GM19397 (cell line): ENCODE data around the gene RMI1.
"Not testable (repeated sequence)": the region's sequence is repeated elsewhere in the genome, so short reads cannot be mapped to it uniquely, and the experiment has no call there.

ENCODE experiments used
- ATAC-seq: cut with Tn5 transposase; IDR thresholded peaks from one replicate; pipeline ENCODE4 v1.9.1; 2021; ENCODE audit warnings: mild to moderate bottlenecking, moderate library complexity; ENCODE audit not compliant: unreplicated experiment

The RMI1 gene

GRCh38 chr9:84002344-84002743 is 21.7 kb downstream of the RMI1 start:
- ATAC-seq = peak; percentile 62

- no peak for ATAC-seq
Measured at GRCh38 chr9:84003246-84003645, 22.6 kb downstream of the RMI1 start.

GRCh38 chr9:84007662-84008061 is 27.1 kb downstream of the RMI1 start:
- no peak for ATAC-seq

- ATAC-seq = no peak
Measured at GRCh38 chr9:84024041-84024575, 43.5 kb downstream of the RMI1 start.

- ATAC-seq = no peak
Measured at GRCh38 chr9:84027201-84027600, 46.6 kb downstream of the RMI1 start.

- ATAC-seq = no peak
Measured at GRCh38 chr9:84031534-84031933, 50.9 kb downstream of the RMI1 start.

- ATAC-seq = not testable (repeated sequence)
Measured at GRCh38 chr9:84041857-84042256, 61.3 kb downstream of the RMI1 start.

GRCh38 chr9:84045481-84046097 is 65.0 kb downstream of the RMI1 start:
- ATAC-seq = no peak
